Colonic mucosa (tissue), 4 donors: Measurements from ENCODE around the gene DTX1. TPM values are rescaled to one million over a fixed set of nuclear protein-coding genes. Genes with fewer than 3 reads are reported as not detected.

ENCODE experiments used
- DNase-seq: peaks from one replicate; pipeline ENCODE4 v3.0.0-alpha.2; 2020
- H3K27ac ChIP-seq: fragments of 200-600 bp; one replicate; pipeline ENCODE4 v1.8.0; 2021
- H3K27me3 ChIP-seq: fragments of 200-600 bp; one replicate; pipeline ENCODE4 v1.8.0; 2021
- H3K36me3 ChIP-seq: fragments of 200-600 bp; one replicate; pipeline ENCODE4 v1.8.0; 2021
- H3K4me1 ChIP-seq: fragments of 200-600 bp; one replicate; pipeline ENCODE4 v1.8.0; 2021; ENCODE audit warnings: mild to moderate bottlenecking
- H3K4me3 ChIP-seq: fragments of 200-600 bp; one replicate; pipeline ENCODE4 v1.8.0; 2021
- H3K9ac ChIP-seq, 2 donors: one replicate each; pipeline ENCODE4 v1.7.0; 2013; ENCODE audit warnings: control low read depth in 2 of 2, low read depth in 2 of 2, low read length in 2 of 2
- H3K9me3 ChIP-seq: fragments of 200-600 bp; one replicate; pipeline ENCODE4 v1.8.0; 2021
- intact Hi-C: fragments of 100-400 bp; cut with DNase I; formaldehyde crosslinking; loops from one replicate; pipeline ENCODE4 v1.14.1; 2022
- total RNA-seq, 2 donors: library from RNA; stranded (reverse); fragmentation: NEBNext Ultra II Directional in 1 of 2; extraction: Animal tissue kit (Norgen Biotek cat#: 25700) in 1 of 2; gene quantifications; one replicate each; pipeline ENCODE4 v1.2.1, GENCODE V29; 2021
- TF ChIP-seq, protein P1 (sequence below): fragments of 200-600 bp; IDR thresholded peaks from one replicate; pipeline ENCODE4 v1.8.0; 2022; ENCODE audit warnings: antibody characterized with exemption, mild to moderate bottlenecking
- donor health status: healthy.
- donor health status: DM: no; HTN: no; CAD: no.
- donor health status: DM: no; HTN: no; CAD: no.

Gene DTX1
- total RNA-seq, 2 donors from 2014 or later, result 0.82 to 1.3 TPM

DNA sequence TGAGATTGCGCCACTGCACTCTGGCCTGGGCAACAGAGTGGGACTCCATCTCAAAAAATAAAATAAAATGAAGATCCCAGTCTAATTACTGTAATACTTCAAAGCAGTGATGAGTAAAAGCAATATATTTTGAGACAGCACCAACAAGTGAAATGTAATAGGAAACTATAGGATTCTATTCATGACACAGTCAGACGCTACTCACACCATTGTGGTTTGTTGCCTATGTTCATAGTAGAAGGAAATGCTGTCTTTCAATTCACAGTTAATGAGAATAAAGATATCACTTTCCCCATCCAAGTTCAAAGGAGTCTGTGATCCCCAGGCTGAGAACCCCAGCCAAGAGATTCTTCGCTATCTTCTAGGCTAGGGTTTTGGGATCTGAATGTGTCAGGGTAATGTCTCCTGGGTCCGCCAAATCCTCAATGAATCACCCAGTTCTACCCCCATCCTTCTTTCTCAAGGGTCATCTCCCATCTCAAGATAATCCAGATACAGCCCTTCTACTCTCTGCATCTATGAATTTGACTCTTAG is 16.6 kb upstream of the DTX1 start:
- Histone ChIP-seq H3K36me3 (no peaks in the 10 kb centered on the region), H3K4me1 (no peaks in the 10 kb centered on the region), H3K27ac (no peak overlapping the region), H3K4me3 (no peak overlapping the region), H3K9me3 (no peaks in the 10 kb centered on the region), H3K9ac (no peak overlapping the region), H3K27me3 (no peaks in the 10 kb centered on the region)
- intact Hi-C loops, result no loop called here
- no peak for DNase-seq
- TF ChIP-seq, protein P1, sequence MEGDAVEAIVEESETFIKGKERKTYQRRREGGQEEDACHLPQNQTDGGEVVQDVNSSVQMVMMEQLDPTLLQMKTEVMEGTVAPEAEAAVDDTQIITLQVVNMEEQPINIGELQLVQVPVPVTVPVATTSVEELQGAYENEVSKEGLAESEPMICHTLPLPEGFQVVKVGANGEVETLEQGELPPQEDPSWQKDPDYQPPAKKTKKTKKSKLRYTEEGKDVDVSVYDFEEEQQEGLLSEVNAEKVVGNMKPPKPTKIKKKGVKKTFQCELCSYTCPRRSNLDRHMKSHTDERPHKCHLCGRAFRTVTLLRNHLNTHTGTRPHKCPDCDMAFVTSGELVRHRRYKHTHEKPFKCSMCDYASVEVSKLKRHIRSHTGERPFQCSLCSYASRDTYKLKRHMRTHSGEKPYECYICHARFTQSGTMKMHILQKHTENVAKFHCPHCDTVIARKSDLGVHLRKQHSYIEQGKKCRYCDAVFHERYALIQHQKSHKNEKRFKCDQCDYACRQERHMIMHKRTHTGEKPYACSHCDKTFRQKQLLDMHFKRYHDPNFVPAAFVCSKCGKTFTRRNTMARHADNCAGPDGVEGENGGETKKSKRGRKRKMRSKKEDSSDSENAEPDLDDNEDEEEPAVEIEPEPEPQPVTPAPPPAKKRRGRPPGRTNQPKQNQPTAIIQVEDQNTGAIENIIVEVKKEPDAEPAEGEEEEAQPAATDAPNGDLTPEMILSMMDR, result no peak

DNA sequence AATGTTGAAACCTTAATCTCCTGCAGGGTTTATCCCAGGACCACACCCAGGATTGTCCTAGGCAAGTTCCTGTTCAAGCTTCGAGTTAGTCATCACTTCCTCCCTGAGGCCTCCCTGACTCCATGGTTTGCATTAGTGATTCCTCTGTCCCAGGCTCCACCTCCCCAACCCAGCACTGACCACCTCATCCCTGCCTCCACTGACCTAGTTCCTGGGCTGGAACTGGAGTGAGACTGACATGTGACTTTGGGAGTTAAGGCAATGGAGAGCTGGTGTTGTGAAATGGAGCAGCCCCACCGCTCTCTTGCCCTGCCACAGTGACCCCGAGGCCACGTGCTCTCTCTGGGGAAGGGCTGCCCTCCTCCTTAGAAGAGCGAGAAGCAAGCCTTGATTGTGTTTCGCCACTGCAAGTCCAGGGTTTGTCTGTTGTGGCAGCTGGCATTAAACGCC is 15.8 kb upstream of the DTX1 start:
- H3K27ac ChIP-seq, result no peak overlapping the region
- no peaks in the 10 kb centered on the region for H3K9me3 ChIP-seq
- H3K9ac ChIP-seq, result no peak overlapping the region
- TF ChIP-seq, protein P1, result no peak
- no peak overlapping the region for H3K4me3 ChIP-seq
- no peak for DNase-seq
- H3K27me3 ChIP-seq, result no peaks in the 10 kb centered on the region
- H3K4me1 ChIP-seq, result no peaks in the 10 kb centered on the region
- intact Hi-C loops, result no loop called here
- no peaks in the 10 kb centered on the region for H3K36me3 ChIP-seq

DNA sequence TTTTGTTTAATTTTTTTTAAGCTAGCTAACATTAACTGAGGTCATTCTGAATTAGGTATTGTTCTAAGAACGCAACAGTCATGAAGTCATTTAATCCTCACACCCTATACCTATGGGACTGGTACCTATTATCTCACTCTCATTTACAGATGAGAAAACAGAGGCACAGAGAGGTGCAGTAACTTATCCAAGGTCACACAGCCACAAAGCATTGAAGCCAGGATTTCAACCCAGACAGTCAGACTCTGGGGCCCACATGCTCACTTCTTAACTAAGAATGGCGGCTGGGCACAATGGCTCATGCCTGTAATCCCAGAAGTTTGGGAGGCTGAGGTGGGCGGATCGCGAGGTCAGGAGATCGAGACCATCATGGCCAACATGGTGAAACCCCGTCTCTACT is 15.0 kb upstream of the DTX1 start:
- Histone ChIP-seq H3K36me3 (no peaks in the 10 kb centered on the region), H3K27me3 (no peaks in the 10 kb centered on the region), H3K9ac (no peak overlapping the region), H3K27ac (no peak overlapping the region), H3K9me3 (no peaks in the 10 kb centered on the region), H3K4me1 (no peaks in the 10 kb centered on the region), H3K4me3 (no peak overlapping the region)
- intact Hi-C loops, result no loop called here
- TF ChIP-seq, protein P1, result no peak
- DNase-seq, result no peak

DNA sequence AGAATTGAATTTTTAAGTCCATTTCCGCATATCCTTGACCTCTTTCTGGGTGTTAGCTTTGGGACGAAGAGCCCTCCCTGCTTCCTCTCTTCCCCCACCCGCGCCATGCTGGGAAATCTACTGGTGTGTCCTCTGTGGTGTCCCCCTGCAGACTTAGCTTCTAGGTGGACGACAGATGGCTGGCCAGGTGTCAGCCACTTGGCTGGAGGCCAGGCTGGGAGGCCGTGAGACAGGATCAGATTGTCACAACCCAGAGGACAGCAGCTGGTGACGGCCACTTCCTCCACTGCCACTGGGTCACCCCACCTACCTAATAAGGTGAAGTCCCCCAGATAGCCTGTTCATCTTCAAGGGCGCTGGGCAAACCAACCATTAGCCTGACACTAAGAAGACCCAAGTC is 13.3 kb upstream of the DTX1 start:
- DNase-seq, result no peak
- no peaks in the 10 kb centered on the region for H3K9me3 ChIP-seq

DNA sequence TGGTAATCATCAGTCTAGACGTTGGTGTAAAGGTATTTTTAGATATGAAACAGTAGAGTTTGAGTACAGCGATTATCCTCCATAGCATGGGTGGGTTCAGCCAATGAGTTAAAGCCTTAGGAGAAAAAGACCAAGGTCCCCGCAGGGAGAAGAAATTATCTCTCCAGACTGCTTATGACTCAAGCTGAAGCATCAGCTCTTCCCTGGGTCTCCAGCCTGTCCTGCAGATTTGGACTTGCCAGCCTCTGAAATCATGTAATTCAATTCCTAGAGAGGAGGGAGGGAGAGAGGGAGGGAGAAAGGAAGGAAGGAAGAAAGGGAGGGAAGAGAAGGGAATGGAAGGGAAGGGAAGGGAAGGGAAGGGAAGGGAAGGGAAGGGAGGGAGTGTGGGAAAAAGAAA is 12.0 kb upstream of the DTX1 start:
- Histone ChIP-seq H3K27me3 (peaks cover 3% of the 10 kb centered on the region), H3K4me1 (no peaks in the 10 kb centered on the region), H3K4me3 (no peak overlapping the region), H3K9me3 (no peaks in the 10 kb centered on the region), H3K27ac (no peak overlapping the region), H3K36me3 (no peaks in the 10 kb centered on the region), H3K9ac (no peak overlapping the region)
- no peak for DNase-seq
- TF ChIP-seq, protein P1, result no peak
- intact Hi-C loops, result no loop called here

More for the DNA sequence above, 13.3 kb upstream of the DTX1 start:
- H3K36me3 ChIP-seq, result no peaks in the 10 kb centered on the region
- intact Hi-C loops, result no loop called here
- no peak overlapping the region for H3K4me3 ChIP-seq
- no peaks in the 10 kb centered on the region for H3K4me1 ChIP-seq
- no peak overlapping the region for H3K27ac ChIP-seq
- H3K27me3 ChIP-seq, result peaks cover 2% of the 10 kb centered on the region
- no peak overlapping the region for H3K9ac ChIP-seq
- TF ChIP-seq, protein P1, result no peak
